ENCODE data around the gene CYFIP2. TPM values are rescaled to one million over a fixed set of nuclear protein-coding genes. Genes with fewer than 3 reads are reported as not detected.

Gene CYFIP2
- total RNA-seq, 1 experiment from 2014 or later: 95.3 TPM

GRCh38 chr5:157269165-157269671 is 3.3 kb downstream of the CYFIP2 start:
- peak; percentile 45 for ATAC-seq
- DNase-seq (ENCODE audit: low spot score): no peak
- Mint-ChIP-seq H3K27me3 (ENCODE audit: low read depth) (peaks cover 3% of the 10 kb centered on the region; the same call in 1 of the 2 replicates), H3K4me1 (peaks cover 49% of the 10 kb centered on the region), H3K4me3 (peak overlapping the region; percentile 21), H3K9me3 (no peaks in the 10 kb centered on the region), H3K36me3 (no peaks in the 10 kb centered on the region), H3K27ac (peak overlapping the region; percentile 67)
- CTCF ChIA-PET: no interaction called here
- no peak for TF ChIP-seq ZBTB21 (CRISPR knock-in tag; IDR thresholded peaks at IDR 0.05; ENCODE audit: borderline replicate concordance)
- TF ChIP-seq ZNF232 (CRISPR knock-in tag; IDR thresholded peaks at IDR 0.05): no peak
- no peak for TF ChIP-seq ZMAT4 (CRISPR knock-in tag; IDR thresholded peaks at IDR 0.05)
- TF ChIP-seq USF2 (CRISPR knock-in tag; IDR thresholded peaks at IDR 0.05): no peak
- no peak for TF ChIP-seq ATF3 (CRISPR knock-in tag; conservative IDR thresholded peaks at IDR 0.05)
- TF ChIP-seq RORB (CRISPR knock-in tag; IDR thresholded peaks at IDR 0.05): no peak
- no peak for TF ChIP-seq SMAD4 (CRISPR knock-in tag; IDR thresholded peaks at IDR 0.05)
- no peak for TF ChIP-seq SMAD3 (CRISPR knock-in tag; IDR thresholded peaks at IDR 0.05; ENCODE audit: borderline replicate concordance)
- TF ChIP-seq AR (CRISPR knock-in tag; IDR thresholded peaks at IDR 0.05): no peak
- POLR2A ChIA-PET: no interaction called here

GRCh38 chr5:157269761-157270272 is 3.9 kb downstream of the CYFIP2 start:
- ATAC-seq (no peak), DNase-seq (ENCODE audit: low spot score) (no peak)
- Mint-ChIP-seq H3K4me1 (peaks cover 49% of the 10 kb centered on the region), H3K9me3 (no peaks in the 10 kb centered on the region), H3K36me3 (no peaks in the 10 kb centered on the region), H3K27ac (no peak overlapping the region), H3K27me3 (ENCODE audit: low read depth) (peaks cover under 1% of the 10 kb centered on the region; the same call in 1 of the 2 replicates), H3K4me3 (no peak overlapping the region)
- CTCF ChIA-PET: no interaction called here
- POLR2A ChIA-PET: no interaction called here
- no peak for TF ChIP-seq ARID4B (CRISPR knock-in tag; IDR thresholded peaks at IDR 0.05; ENCODE audit: borderline replicate concordance)
- TF ChIP-seq NFYB (CRISPR knock-in tag; conservative IDR thresholded peaks at IDR 0.05; ENCODE audit: low read depth): no peak
- TF ChIP-seq AFF4 (CRISPR knock-in tag; IDR thresholded peaks at IDR 0.05; ENCODE audit: borderline replicate concordance): no peak
- TF ChIP-seq ZNF219 (CRISPR knock-in tag; IDR thresholded peaks at IDR 0.05; ENCODE audit: borderline replicate concordance): no peak
- TF ChIP-seq ZNF512 (CRISPR knock-in tag; IDR thresholded peaks at IDR 0.05; ENCODE audit: borderline replicate concordance): no peak
- no peak for TF ChIP-seq ZMAT4 (CRISPR knock-in tag; IDR thresholded peaks at IDR 0.05)
- TF ChIP-seq NR2C2 (CRISPR knock-in tag; IDR thresholded peaks at IDR 0.05): no peak
- no peak for TF ChIP-seq EMX1 (CRISPR knock-in tag; IDR thresholded peaks at IDR 0.05)
- TF ChIP-seq NFATC4 (CRISPR knock-in tag; IDR thresholded peaks at IDR 0.05): no peak

Data from WTC11 (cell line).